Measurements from ENCODE around the gene PPM1E.
"Not testable (repeated sequence)": the region's sequence is repeated elsewhere in the genome, so short reads cannot be mapped to it uniquely, and the experiment has no call there.

PPM1E gene

DNA sequence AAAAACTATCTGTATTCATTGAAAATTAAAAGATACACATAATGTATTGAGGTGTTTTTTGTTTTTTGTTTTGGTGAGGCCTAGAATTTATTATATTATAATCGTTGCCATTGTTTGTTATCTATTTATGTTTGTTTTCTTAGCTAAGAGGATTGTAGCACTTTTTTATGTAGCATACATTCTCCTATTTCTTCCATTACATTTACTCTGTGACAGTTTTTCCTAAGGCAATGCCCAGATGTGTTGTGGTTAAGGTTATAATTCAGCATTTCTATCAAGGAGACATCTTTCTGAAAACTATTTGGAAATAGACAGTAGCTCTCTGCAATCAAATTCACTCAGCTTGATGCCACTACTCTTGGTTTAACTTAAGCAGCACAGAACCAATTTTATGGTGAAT lies 161.6 kb downstream of the PPM1E start:
- H3K4me3 ChIP-seq (ENCODE audit: low read length), result no peak overlapping the region
- no peak for DNase-seq (ENCODE audit: low read depth, low spot score)

DNA sequence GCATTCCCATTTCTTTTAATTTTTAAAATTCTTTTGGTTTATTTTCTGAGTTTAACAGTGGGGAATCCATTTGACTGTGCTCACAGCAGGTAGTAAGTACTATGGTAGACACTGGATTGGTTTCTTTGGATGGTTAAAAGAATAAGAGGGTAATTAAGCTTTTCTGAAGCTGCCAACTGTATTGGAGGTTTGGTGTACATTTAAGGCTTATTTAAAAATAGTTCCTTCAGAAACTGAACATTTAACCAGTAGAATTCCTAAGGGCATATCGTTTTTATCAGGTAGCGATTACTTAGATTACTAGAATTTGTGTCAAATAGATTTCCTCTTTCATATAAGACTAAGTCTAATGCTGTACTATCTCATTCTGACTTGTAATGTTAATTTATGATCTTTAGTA lies 162.4 kb downstream of the PPM1E start:
- no peak for DNase-seq (ENCODE audit: low read depth, low spot score)
- H3K4me3 ChIP-seq (ENCODE audit: low read length), result no peak overlapping the region

DNA sequence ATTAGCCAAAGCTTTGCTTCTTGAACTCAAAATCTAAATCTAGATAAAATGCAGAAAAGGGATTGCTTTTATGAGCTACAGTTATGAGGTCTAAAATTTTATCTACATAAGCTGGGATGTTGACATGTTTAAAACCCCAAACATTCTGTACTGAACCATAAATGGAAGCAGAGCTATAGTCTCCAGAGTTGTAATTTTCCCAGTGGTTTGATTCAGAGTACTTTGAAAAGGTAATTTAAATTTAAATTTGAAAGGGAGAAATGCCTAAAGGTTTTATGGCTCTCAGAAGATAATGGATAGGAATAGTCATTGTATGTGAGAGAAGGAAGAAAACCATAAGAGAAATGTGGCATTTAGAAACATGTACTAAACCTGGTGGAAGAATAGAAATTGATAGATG lies 163.2 kb downstream of the PPM1E start:
- no peak for DNase-seq (ENCODE audit: low read depth, low spot score)
- H3K4me3 ChIP-seq (ENCODE audit: low read length), result no peak overlapping the region

GRCh38 chr17:58920773-58921172 lies 165.1 kb downstream of the PPM1E start:
- DNase-seq (ENCODE audit: low read depth, low spot score), result no peak
- H3K4me3 ChIP-seq (ENCODE audit: low read length), result no peak overlapping the region

DNA sequence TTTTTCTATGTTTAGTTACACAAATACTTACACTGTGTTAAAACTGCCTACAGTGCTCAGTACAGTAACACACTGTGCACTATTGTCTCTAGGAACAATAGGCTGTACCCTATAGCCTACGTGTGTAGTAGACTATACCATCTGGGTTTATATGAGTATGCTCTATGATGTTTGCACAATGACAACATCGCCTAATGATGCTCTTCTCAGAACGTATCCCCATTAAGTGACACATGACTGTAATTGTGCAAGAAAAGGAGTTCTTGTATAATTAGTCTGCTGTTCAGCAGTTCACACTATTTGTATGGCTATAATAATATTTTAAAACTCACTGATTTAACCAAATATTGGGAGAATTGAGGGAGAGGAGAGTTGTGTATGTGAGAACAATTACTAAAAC lies 177.3 kb downstream of the PPM1E start:
- no peak for DNase-seq (ENCODE audit: low read depth, low spot score)
- no peak overlapping the region for H3K4me3 ChIP-seq (ENCODE audit: low read length)

GRCh38 chr17:58936295-58936694 lies 180.6 kb downstream of the PPM1E start:
- no peak for DNase-seq (ENCODE audit: low read depth, low spot score)
- no peak overlapping the region for H3K4me3 ChIP-seq (ENCODE audit: low read length)

DNA sequence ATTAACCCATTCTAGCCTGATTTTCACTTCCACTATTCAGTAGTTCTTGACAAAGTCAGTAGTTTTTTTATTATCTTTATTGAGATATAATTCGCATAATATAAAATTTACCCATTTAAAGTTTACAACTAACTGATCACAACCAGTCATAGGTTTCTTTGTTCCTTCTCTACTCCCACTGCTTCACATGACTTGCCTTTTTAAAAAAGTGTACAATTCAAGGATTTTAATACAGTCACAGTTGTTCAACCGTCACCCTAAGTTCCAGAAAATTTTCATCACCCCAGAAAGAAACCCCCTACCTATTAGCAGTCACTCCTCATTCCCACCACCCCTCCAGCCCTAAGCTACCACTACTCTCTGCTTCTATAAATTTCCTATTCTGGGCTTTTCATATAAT lies 188.5 kb downstream of the PPM1E start:
- no peak overlapping the region for H3K4me3 ChIP-seq (ENCODE audit: low read length)
- no peak for DNase-seq (ENCODE audit: low read depth, low spot score)

GRCh38 chr17:58947411-58947810 lies 191.8 kb downstream of the PPM1E start:
- no peak for DNase-seq (ENCODE audit: low read depth, low spot score)
- H3K4me3 ChIP-seq (ENCODE audit: low read length), result no peak overlapping the region

DNA sequence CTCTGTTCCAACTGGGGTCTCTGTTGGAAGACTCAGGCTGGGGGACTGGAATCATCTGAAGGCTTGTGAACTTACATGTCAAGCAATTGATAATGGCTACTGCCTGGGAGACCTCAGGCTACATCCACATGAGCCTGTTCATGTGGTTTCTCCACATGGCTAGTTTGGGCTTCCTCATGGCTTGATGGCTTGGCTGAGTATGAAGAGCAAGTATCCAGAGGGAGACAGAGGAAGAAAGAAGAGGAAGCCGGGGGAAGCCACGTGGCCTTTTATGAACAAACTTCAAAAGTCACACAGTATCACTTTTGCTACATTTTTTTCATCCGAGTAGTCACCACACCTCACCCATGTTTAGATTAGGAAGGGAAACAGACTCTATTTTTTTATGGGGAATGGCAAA lies 192.2 kb downstream of the PPM1E start:
- H3K4me3 ChIP-seq (ENCODE audit: low read length), result no peak overlapping the region
- DNase-seq (ENCODE audit: low read depth, low spot score), result no peak

GRCh38 chr17:58954358-58954757 lies 198.7 kb downstream of the PPM1E start:
- not testable (repeated sequence) for H3K4me3 ChIP-seq (ENCODE audit: low read length); DNase-seq (ENCODE audit: low read depth, low spot score)

GRCh38 chr17:58956997-58957724 lies 201.5 kb downstream of the PPM1E start:
- H3K4me3 ChIP-seq (ENCODE audit: low read length), result no peak overlapping the region
- DNase-seq (ENCODE audit: low read depth, low spot score), result no peak

GRCh38 chr17:58957725-58958073 lies 202.0 kb downstream of the PPM1E start:
- not testable (repeated sequence) for H3K4me3 ChIP-seq (ENCODE audit: low read length); DNase-seq (ENCODE audit: low read depth, low spot score)

DNA sequence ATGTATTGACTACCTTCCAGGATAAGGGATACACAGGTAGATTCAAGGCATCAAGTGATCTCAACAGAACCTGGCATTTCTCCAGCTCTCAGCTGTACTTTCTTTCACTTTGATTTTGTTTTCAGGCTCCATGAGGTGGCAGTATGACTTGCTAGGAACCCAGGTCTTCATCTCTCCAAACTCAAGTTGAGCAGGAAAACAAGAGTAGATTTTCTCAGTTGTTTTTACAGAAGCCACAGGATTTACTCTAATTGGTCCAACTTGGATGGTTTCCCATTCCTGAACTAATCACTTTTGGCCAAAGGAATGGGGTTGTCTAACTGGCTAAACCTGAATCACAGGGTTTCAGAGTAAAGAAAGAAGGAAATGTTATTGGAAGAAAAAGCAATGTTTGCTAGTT lies 204.4 kb downstream of the PPM1E start:
- H3K4me3 ChIP-seq (ENCODE audit: low read length), result no peak overlapping the region
- peak; percentile 32 for DNase-seq (ENCODE audit: low read depth, low spot score)

GRCh38 chr17:58965221-58965620 lies 209.6 kb downstream of the PPM1E start:
- no peak for DNase-seq (ENCODE audit: low read depth, low spot score)
- H3K4me3 ChIP-seq (ENCODE audit: low read length), result no peak overlapping the region

- H3K4me3 ChIP-seq (ENCODE audit: low read length), result no peak overlapping the region
- no peak for DNase-seq (ENCODE audit: low read depth, low spot score)
Measured at GRCh38 chr17:58966208-58966607, 210.6 kb downstream of the PPM1E start.

DNA sequence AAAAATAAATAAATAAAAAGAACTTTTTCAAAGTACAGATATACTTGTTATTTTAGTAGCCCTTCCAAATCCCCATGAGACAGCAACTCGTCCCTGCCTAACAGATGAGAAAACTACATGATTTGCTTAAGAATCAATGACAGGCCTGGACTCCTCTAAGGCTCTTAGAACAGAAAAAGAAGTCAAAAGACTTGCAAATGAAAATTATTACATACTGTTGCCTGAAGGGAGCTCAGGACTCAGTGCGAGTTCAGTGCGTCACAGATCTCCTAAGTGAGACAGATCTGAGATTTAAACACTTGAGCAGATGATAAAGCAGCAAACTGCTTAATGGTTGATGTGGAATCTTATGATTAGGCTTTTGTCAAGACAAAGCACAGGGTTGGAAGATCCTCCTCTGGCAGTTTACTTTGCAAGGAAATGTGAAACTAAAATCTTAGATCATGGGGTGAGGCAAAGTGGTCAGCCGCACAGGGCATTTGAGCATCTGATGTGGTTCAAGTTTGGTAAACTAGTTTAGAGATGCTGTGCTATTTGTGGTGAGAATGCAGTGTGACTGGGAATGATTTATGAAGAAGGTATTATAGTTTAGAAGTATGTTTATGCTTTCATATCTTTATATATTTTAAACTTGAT lies 212.9 kb downstream of the PPM1E start:
- DNase-seq (ENCODE audit: low read depth, low spot score), result peak; percentile 80
- no peak overlapping the region for H3K4me3 ChIP-seq (ENCODE audit: low read length)

GRCh38 chr17:58969156-58969555 lies 213.5 kb downstream of the PPM1E start:
- no peak overlapping the region for H3K4me3 ChIP-seq (ENCODE audit: low read length)
- DNase-seq (ENCODE audit: low read depth, low spot score), result no peak

DNA sequence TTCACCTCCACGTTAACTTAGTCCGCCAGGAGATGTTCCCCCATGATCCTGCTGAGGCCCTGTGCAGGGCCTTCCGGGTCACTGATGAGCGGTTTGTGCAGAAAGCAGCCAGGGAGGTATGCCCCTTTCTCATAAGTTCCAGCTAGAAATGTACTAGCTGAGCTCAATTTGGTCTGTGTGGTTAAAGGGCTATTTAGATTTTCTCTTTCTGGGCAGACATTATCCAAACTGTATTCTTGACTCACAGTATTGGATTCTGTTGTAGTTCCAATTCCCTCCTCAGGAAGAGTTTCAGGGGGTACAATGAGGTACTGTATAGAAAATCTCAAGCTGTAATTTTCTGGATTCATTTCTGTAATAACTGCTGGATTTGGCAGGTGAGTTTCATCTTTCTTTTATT lies 214.0 kb downstream of the PPM1E start:
- no peak for DNase-seq (ENCODE audit: low read depth, low spot score)
- H3K4me3 ChIP-seq (ENCODE audit: low read length), result no peak overlapping the region

GRCh38 chr17:58970609-58971450 lies 215.2 kb downstream of the PPM1E start:
- H3K4me3 ChIP-seq (ENCODE audit: low read length), result no peak overlapping the region
- DNase-seq (ENCODE audit: low read depth, low spot score), result no peak

DNA sequence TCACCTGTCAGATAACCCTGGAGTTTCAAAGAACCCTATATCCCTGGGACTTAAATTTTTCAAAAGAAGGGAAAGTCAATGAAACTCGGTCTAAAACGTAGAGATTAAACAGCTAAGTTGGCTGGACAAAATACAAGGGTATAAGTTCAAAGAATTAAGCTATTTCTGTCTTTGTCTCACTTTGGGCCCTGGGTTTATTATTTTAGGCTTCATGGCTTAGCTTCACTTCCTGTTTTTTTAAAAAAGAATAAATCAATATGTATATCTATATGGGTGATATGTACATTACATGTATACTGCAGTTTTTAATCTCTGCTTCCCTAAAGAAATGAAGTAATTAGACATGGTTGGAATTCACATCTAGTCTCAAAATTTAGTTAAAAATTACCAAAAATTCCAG lies 218.7 kb downstream of the PPM1E start:
- DNase-seq (ENCODE audit: low read depth, low spot score), result no peak
- H3K4me3 ChIP-seq (ENCODE audit: low read length), result no peak overlapping the region

Measured in Jurkat, Clone E6-1 (cell line).